Right lobe of liver (tissue), 4 donors: ENCODE results near the gene ASIC2.

Experiments
- CTCF ChIP-seq, 4 donors: fragments of 200-600 bp in 3 of 4; fragments of 450-650 bp in 1 of 4; IDR thresholded peaks; one replicate each; pipeline versions ENCODE4 v1.5.1 to v1.8.0; 2016 to 2022; ENCODE audit warnings: antibody characterized with exemption in 4 of 4, mild to moderate bottlenecking in 2 of 4
- POLR2A ChIP-seq: fragments of 450-650 bp; IDR thresholded peaks from one replicate; pipeline ENCODE4 v1.6.1; 2017; ENCODE audit warnings: antibody characterized with exemption, mild to moderate bottlenecking
- donor health status: DM: no; HTN: no; CAD: no.
- donor health status: DM: no; HTN: no; CAD: no.
- donor health status: DM: no; HTN: yes; CAD: no.

GRCh38 chr17:33200587-33200986 lies 92.5 kb downstream of the ASIC2 start:
- TF ChIP-seq POLR2A (no peak), CTCF (IDR thresholded peaks at IDR 0.05) (no peak)
